Liver (tissue), 9 donors: ENCODE measurements around the gene ACOXL. TPM values are rescaled to one million over a fixed set of nuclear protein-coding genes. Genes with fewer than 3 reads are reported as not detected.

Source experiments
- DNase-seq: peaks from one replicate; pipeline ENCODE4 v3.0.0-alpha.2; 2017; ENCODE audit warnings: low spot score
- H3K27ac ChIP-seq, 2 donors: one replicate each; pipeline ENCODE4 v1.7.0; 2013; ENCODE audit warnings: inconsistent platforms in 2 of 2, low read length in 2 of 2, control low read depth in 1 of 2, low read depth in 1 of 2, mild to moderate bottlenecking in 1 of 2
- H3K27me3 ChIP-seq, 4 donors: one replicate each; pipeline versions ENCODE4 v1.6.1 to v1.7.0; 2013; ENCODE audit warnings: low read length in 3 of 4, inconsistent platforms in 1 of 4, mild to moderate bottlenecking in 1 of 4, moderate library complexity in 1 of 4; ENCODE audit not compliant: control insufficient read depth in 4 of 4, insufficient read depth in 4 of 4
- H3K36me3 ChIP-seq, 4 donors: one replicate each; pipeline versions ENCODE4 v1.6.1 to v1.7.0; 2013; ENCODE audit warnings: low read length in 3 of 4, mild to moderate bottlenecking in 3 of 4, low read depth in 1 of 4, moderate library complexity in 1 of 4; ENCODE audit not compliant: control insufficient read depth in 4 of 4, insufficient read depth in 3 of 4
- H3K4me1 ChIP-seq, 4 donors: one replicate each; pipeline versions ENCODE4 v1.6.1 to v1.7.0; 2013; ENCODE audit warnings: low read length in 3 of 4, mild to moderate bottlenecking in 3 of 4, moderate library complexity in 1 of 4; ENCODE audit not compliant: control insufficient read depth in 4 of 4, insufficient read depth in 4 of 4
- H3K4me3 ChIP-seq, 3 donors: one replicate each; pipeline versions ENCODE4 v1.6.1 to v1.7.0; 2013; ENCODE audit warnings: low read length in 3 of 3, control low read depth in 1 of 3, low read depth in 1 of 3, mild to moderate bottlenecking in 1 of 3
- H3K9ac ChIP-seq, 2 donors: one replicate each; pipeline ENCODE4 v1.7.0; 2013; ENCODE audit warnings: low read length in 2 of 2, mild to moderate bottlenecking in 2 of 2, moderate library complexity in 2 of 2, control low read depth in 1 of 2, low read depth in 1 of 2
- H3K9me3 ChIP-seq, 4 donors: one replicate each; pipeline versions ENCODE4 v1.6.1 to v1.7.0; 2013; ENCODE audit warnings: low read length in 3 of 4; ENCODE audit not compliant: control insufficient read depth in 4 of 4
- CTCF ChIP-seq: fragments of 150-350 bp; IDR thresholded peaks from 2 replicates; pipeline ENCODE4 v1.5.1; 2017; ENCODE audit warnings: improper control_type of control experiment, low read depth, low read length; ENCODE audit not compliant: missing input control
- EGR1 ChIP-seq, 2 donors: IDR thresholded peaks; 2 replicates each; pipeline ENCODE4 v1.6.1; 2016 to 2018; ENCODE audit warnings: antibody characterized with exemption in 2 of 2, low read depth in 2 of 2
- FOXA1 ChIP-seq: IDR thresholded peaks from 2 replicates; pipeline ENCODE4 v1.6.1; 2016; ENCODE audit warnings: antibody characterized with exemption
- FOXA2 ChIP-seq: IDR thresholded peaks from 2 replicates; pipeline ENCODE4 v1.6.1; 2016; ENCODE audit warnings: antibody characterized with exemption
- HNF4A ChIP-seq, 2 donors: conservative IDR thresholded peaks; 2 replicates each; pipeline ENCODE4 v1.6.1; 2016; ENCODE audit warnings: antibody characterized with exemption in 2 of 2, mild to moderate bottlenecking in 2 of 2
- HNF4G ChIP-seq: IDR thresholded peaks from 2 replicates; pipeline ENCODE4 v1.6.1; 2016; ENCODE audit warnings: antibody characterized with exemption
- JUND ChIP-seq, 2 donors: IDR thresholded peaks; 2 replicates each; pipeline ENCODE4 v1.6.1; 2016; ENCODE audit warnings: antibody characterized with exemption in 2 of 2
- NR2F2 ChIP-seq: IDR thresholded peaks from 2 replicates; pipeline ENCODE4 v1.6.1; 2016; ENCODE audit warnings: antibody characterized with exemption
- RAD21 ChIP-seq, 2 donors: IDR thresholded peaks; 2 replicates each; pipeline ENCODE4 v1.6.1; 2016; ENCODE audit warnings: antibody characterized with exemption in 2 of 2, mild to moderate bottlenecking in 2 of 2
- REST ChIP-seq: IDR thresholded peaks from 2 replicates; pipeline ENCODE4 v1.6.1; 2016; ENCODE audit warnings: antibody characterized with exemption, mild to moderate bottlenecking
- RXRA ChIP-seq, 2 donors: IDR thresholded peaks; 2 replicates each; pipeline ENCODE4 v1.6.1; 2017 to 2018; ENCODE audit warnings: antibody characterized with exemption in 2 of 2, mild to moderate bottlenecking in 1 of 2
- SP1 ChIP-seq: IDR thresholded peaks from 2 replicates; pipeline ENCODE4 v1.6.1; 2018; ENCODE audit warnings: antibody characterized with exemption, mild to moderate bottlenecking
- YY1 ChIP-seq: IDR thresholded peaks from 2 replicates; pipeline ENCODE4 v1.6.1; 2016; ENCODE audit warnings: antibody characterized with exemption, mild to moderate bottlenecking
- ZBTB33 ChIP-seq: IDR thresholded peaks from 2 replicates; pipeline ENCODE4 v1.6.1; 2016; ENCODE audit warnings: antibody characterized with exemption
- WGBS: extraction: QIAGEN DNeasy Blood & Tissue Kit; methylation state at CpG from one replicate; pipeline ENCODE4 v1.1.7; 2013; 5-methylcytosine and 5-hydroxymethylcytosine counted together
- polyA plus RNA-seq, 2 donors: library from polyadenylated mRNA; stranded (reverse) in 1 of 2; unstranded in 1 of 2; fragments of 200-250 nt in 1 of 2; fragments of >200 nt in 1 of 2; fragmentation: Nextera tagmentation in 1 of 2; extraction: Ambion mirVana in 1 of 2; gene quantifications; one replicate each; pipeline versions ENCODE4 v1.2.1 to v1.2.3, GENCODE V29; 2013 to 2015
- total RNA-seq, 2 donors: library from RNA; depleted of rRNA; stranded (reverse); fragments of >200 nt; gene quantifications; one replicate each; pipeline ENCODE4 v1.2.3, GENCODE V29; 2014
- TF ChIP-seq, protein P1 (sequence below): IDR thresholded peaks from 2 replicates; pipeline ENCODE4 v1.6.1; 2016; ENCODE audit warnings: antibody characterized with exemption
- TF ChIP-seq, protein P2 (sequence below): IDR thresholded peaks from 2 replicates; pipeline ENCODE4 v1.6.1; 2016; ENCODE audit warnings: antibody characterized with exemption
- donor health status: healthy.
- donor health status: healthy.
- donor health status: healthy.
- donor health status: healthy.
- donor health status: healthy.

The ACOXL gene
- total and polyA plus RNA-seq, 4 donors: 0.07 TPM; not detected in 3

DNA sequence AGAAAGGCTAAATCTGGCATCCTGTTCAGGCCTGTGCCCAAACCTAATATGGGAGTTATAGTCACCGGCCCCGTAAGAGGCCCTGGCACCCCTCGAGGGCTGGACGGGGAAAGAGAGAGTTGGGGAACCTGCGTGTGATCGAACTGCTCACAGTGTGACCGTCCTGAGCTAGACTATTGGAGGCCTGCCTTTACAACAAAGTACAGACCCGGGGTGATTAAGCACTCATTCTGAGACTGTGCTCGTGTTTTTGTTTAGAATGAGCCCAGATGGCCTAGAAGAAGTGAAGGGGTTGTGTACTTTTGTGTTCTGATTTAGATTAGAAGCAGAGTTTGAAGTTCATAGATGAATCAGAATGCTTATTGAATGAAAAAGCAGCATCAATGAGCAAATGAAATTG, 115.3 kb downstream of the ACOXL start:
- 88% methylated on average over 9 of the region's 9 CpGs for WGBS
- no peak for TF ChIP-seq RXRA (IDR thresholded peaks at IDR 0.05)
- TF ChIP-seq HNF4A (conservative IDR thresholded peaks at IDR 0.05): no peak
- no peak for TF ChIP-seq FOXA1
- no peak for TF ChIP-seq NR2F2
- no peak for TF ChIP-seq EGR1 (IDR thresholded peaks at IDR 0.05; ENCODE audit: low read depth in 2 of 2)
- TF ChIP-seq, protein P1, sequence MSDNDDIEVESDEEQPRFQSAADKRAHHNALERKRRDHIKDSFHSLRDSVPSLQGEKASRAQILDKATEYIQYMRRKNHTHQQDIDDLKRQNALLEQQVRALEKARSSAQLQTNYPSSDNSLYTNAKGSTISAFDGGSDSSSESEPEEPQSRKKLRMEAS: no peak
- no peak for TF ChIP-seq CTCF
- no peak for TF ChIP-seq JUND (IDR thresholded peaks at IDR 0.05)
- no peak for TF ChIP-seq SP1
- no peak for TF ChIP-seq RAD21 (IDR thresholded peaks at IDR 0.05)
- TF ChIP-seq HNF4G: no peak
- no peak for TF ChIP-seq FOXA2
- no peak for TF ChIP-seq REST
- TF ChIP-seq ZBTB33: no peak

GRCh38 chr2:110848071-110848470, 115.7 kb downstream of the ACOXL start:
- H3K27me3 ChIP-seq: peaks cover 0 to 2% (median 0%) of the 10 kb centered on the region in 4 donors
- WGBS: 83% methylated on average over 2 of the region's 2 CpGs
- no peak overlapping the region for H3K27ac ChIP-seq
- no peaks in the 10 kb centered on the region for H3K9me3 ChIP-seq
- DNase-seq: no peak
- no peaks in the 10 kb centered on the region for H3K4me1 ChIP-seq
- H3K9ac ChIP-seq: no peak overlapping the region
- TF ChIP-seq, protein P2, sequence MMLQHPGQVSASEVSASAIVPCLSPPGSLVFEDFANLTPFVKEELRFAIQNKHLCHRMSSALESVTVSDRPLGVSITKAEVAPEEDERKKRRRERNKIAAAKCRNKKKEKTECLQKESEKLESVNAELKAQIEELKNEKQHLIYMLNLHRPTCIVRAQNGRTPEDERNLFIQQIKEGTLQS: no peak
- no peak for TF ChIP-seq YY1
- no peak for TF ChIP-seq NR2F2
- TF ChIP-seq HNF4A (conservative IDR thresholded peaks at IDR 0.05): no peak
- TF ChIP-seq REST: no peak
- no peak for TF ChIP-seq RXRA (IDR thresholded peaks at IDR 0.05)
- no peak overlapping the region for H3K4me3 ChIP-seq
- H3K36me3 ChIP-seq: no peaks in the 10 kb centered on the region

More for the DNA sequence above, 115.3 kb downstream of the ACOXL start:
- Histone ChIP-seq H3K36me3 (no peaks in the 10 kb centered on the region), H3K9me3 (no peaks in the 10 kb centered on the region), H3K9ac (no peak overlapping the region), H3K4me3 (no peak overlapping the region), H3K27ac (no peak overlapping the region), H3K4me1 (no peaks in the 10 kb centered on the region), H3K27me3 (peaks cover 0 to 2% (median 0%) of the 10 kb centered on the region in 4 donors)
- no peak for DNase-seq
